ENCODE data around the gene TTLL8. TPM values are rescaled to one million over a fixed set of nuclear protein-coding genes. Genes with fewer than 3 reads are reported as not detected.

Gene TTLL8
- total RNA-seq, 4 donors from 2014 or later = not detected

- WGBS, 2 donors = 58 to 69% methylated on average over 28 to 30 of the region's 32 CpGs
- no peak overlapping the region for H3K4me3 ChIP-seq (ENCODE audit: low read depth, poor library complexity, severe bottlenecking)
- intact Hi-C loops (cut with DNase I; ENCODE audit: low total_unique reads) = no loop called here
- DNase-seq (ENCODE audit: low spot score in 2 of 2) = no peak
- TF ChIP-seq POLR2A (IDR thresholded peaks at IDR 0.05) (no peak), CTCF (IDR thresholded peaks at IDR 0.05) (no peak)
These were observed 16.7 kb upstream of the TTLL8 start for GRCh38 chr22:50074551-50075530.

GRCh38 chr22:50074056-50074455, 16.0 kb upstream of the TTLL8 start:
- no peak for DNase-seq (ENCODE audit: low spot score in 2 of 2)
- 76 to 81% methylated on average over 16 to 17 of the region's 17 CpGs for WGBS, 2 donors
- H3K4me3 ChIP-seq (ENCODE audit: low read depth, poor library complexity, severe bottlenecking) = no peak overlapping the region
- intact Hi-C loops (cut with DNase I; ENCODE audit: low total_unique reads) = no loop called here
- TF ChIP-seq CTCF (IDR thresholded peaks at IDR 0.05) (no peak), POLR2A (IDR thresholded peaks at IDR 0.05) (no peak)

- TF ChIP-seq CTCF (IDR thresholded peaks at IDR 0.05) = no peak
- TF ChIP-seq POLR2A (IDR thresholded peaks at IDR 0.05) = no peak
- no peak for DNase-seq (ENCODE audit: low spot score in 2 of 2)
- no peak overlapping the region for H3K4me3 ChIP-seq (ENCODE audit: low read depth, poor library complexity, severe bottlenecking)
- 85 to 88% methylated on average over 19 to 27 of the region's 28 CpGs for WGBS, 2 donors
- intact Hi-C loops (cut with DNase I; ENCODE audit: low total_unique reads) = no loop called here
These were observed 14.8 kb upstream of the TTLL8 start for GRCh38 chr22:50072714-50073538.

GRCh38 chr22:50072167-50072555, 14.1 kb upstream of the TTLL8 start:
- WGBS, 2 donors = 86 to 91% methylated on average over 8 of the region's 9 CpGs
- TF ChIP-seq CTCF (IDR thresholded peaks at IDR 0.05) (no peak), POLR2A (IDR thresholded peaks at IDR 0.05) (no peak)
- intact Hi-C loops (cut with DNase I; ENCODE audit: low total_unique reads) = no loop called here
- no peak for DNase-seq (ENCODE audit: low spot score in 2 of 2)
- H3K4me3 ChIP-seq (ENCODE audit: low read depth, poor library complexity, severe bottlenecking) = no peak overlapping the region

- H3K4me3 ChIP-seq (ENCODE audit: low read depth, poor library complexity, severe bottlenecking) = no peak overlapping the region
- intact Hi-C loops (cut with DNase I; ENCODE audit: low total_unique reads) = no loop called here
- 89% methylated on average over 14 of the region's 14 CpGs for WGBS, 2 donors
- no peak for TF ChIP-seq POLR2A (IDR thresholded peaks at IDR 0.05)
- TF ChIP-seq CTCF (IDR thresholded peaks at IDR 0.05) = no peak
- no peak for DNase-seq (ENCODE audit: low spot score in 2 of 2)
These were observed 13.5 kb upstream of the TTLL8 start for GRCh38 chr22:50071432-50072166.

Data from lower leg skin (tissue), 4 donors.